PC-9 (cell line): Measurements from ENCODE around the gene PTPRG.

Experiments
- CTCF ChIP-seq: fragments of 200-600 bp; sonication (generic); conservative IDR thresholded peaks from 2 replicates; pipeline ENCODE4 v1.6.1; 2017; ENCODE audit warnings: mixed run types, antibody characterized with exemption, mild to moderate bottlenecking, moderate library complexity
- EZH2 ChIP-seq: fragments of 200-600 bp; sonication (generic); IDR thresholded peaks from 2 replicates; pipeline ENCODE4 v1.8.0; 2017; ENCODE audit warnings: antibody characterized with exemption, low read depth

GRCh38 chr3:61742006-61742405, 180.6 kb downstream of the PTPRG start:
- no peak for TF ChIP-seq CTCF
- no peak for TF ChIP-seq EZH2
